Tibial nerve (tissue), 3 donors: Measurements from ENCODE around the gene IL25.

Experiments
- POLR2A ChIP-seq, 2 donors: fragments of 450-650 bp; IDR thresholded peaks; one replicate each; pipeline ENCODE4 v1.6.1; 2017; ENCODE audit warnings: antibody characterized with exemption in 2 of 2, mild to moderate bottlenecking in 2 of 2, moderate library complexity in 2 of 2
- TF ChIP-seq, protein P1 (sequence below), 5 experiments: fragments of 200-600 bp in 3 of 5; fragments of 450-650 bp in 2 of 5; sonication (generic) in 3 of 5; IDR thresholded peaks; one replicate each; pipeline ENCODE4 v1.5.1; 2016 to 2019; ENCODE audit warnings: antibody characterized with exemption in 5 of 5, mild to moderate bottlenecking in 3 of 5, moderate library complexity in 2 of 5

DNA sequence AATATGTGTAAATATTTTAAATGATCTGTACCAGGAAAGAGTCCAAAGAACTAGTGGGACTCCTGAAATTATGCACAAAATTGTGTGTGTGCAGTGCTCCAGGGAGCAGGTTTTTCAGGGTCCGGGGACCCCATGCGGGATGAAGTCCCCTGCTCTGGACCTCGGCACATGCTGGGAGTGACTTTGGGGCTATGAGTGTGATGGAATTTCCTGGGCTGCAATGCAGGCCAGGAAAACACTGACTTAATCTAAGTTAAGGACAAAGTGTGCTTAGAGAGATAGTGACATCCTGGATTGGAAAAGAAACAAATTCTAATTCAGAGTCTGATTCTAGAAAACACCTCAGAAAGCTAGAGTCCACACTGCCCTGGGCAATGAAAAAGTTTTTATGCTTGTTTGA lies 41.6 kb downstream of the IL25 start:
- TF ChIP-seq, protein P1, sequence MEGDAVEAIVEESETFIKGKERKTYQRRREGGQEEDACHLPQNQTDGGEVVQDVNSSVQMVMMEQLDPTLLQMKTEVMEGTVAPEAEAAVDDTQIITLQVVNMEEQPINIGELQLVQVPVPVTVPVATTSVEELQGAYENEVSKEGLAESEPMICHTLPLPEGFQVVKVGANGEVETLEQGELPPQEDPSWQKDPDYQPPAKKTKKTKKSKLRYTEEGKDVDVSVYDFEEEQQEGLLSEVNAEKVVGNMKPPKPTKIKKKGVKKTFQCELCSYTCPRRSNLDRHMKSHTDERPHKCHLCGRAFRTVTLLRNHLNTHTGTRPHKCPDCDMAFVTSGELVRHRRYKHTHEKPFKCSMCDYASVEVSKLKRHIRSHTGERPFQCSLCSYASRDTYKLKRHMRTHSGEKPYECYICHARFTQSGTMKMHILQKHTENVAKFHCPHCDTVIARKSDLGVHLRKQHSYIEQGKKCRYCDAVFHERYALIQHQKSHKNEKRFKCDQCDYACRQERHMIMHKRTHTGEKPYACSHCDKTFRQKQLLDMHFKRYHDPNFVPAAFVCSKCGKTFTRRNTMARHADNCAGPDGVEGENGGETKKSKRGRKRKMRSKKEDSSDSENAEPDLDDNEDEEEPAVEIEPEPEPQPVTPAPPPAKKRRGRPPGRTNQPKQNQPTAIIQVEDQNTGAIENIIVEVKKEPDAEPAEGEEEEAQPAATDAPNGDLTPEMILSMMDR (IDR thresholded peaks at IDR 0.05): no peak
- no peak for TF ChIP-seq POLR2A (IDR thresholded peaks at IDR 0.05)
